Osteocyte (in vitro differentiated cells): ENCODE measurements around the gene C2CD2. TPM values are rescaled to one million over a fixed set of nuclear protein-coding genes. Genes with fewer than 3 reads are reported as not detected.
A peak's percentile ranks its signal among the peaks of the same experiment; 100 is the strongest.

ENCODE experiments used
- DNase-seq: peaks from one replicate; pipeline ENCODE4 v3.0.0; 2021; ENCODE audit warnings: mixed read lengths; ENCODE audit not compliant: unreplicated experiment; ENCODE audit errors: extremely low spot score
- H3K27ac Mint-ChIP-seq: one replicate; pipeline ENCODE4 v1.8.0; 2021; ENCODE audit warnings: mild to moderate bottlenecking, mixed read lengths; ENCODE audit not compliant: unreplicated experiment
- H3K27me3 Mint-ChIP-seq: one replicate; pipeline ENCODE4 v1.8.0; 2021; ENCODE audit warnings: mixed read lengths; ENCODE audit not compliant: unreplicated experiment
- H3K36me3 Mint-ChIP-seq: one replicate; pipeline ENCODE4 v1.8.0; 2021; ENCODE audit warnings: mixed read lengths; ENCODE audit not compliant: unreplicated experiment
- H3K4me1 Mint-ChIP-seq: one replicate; pipeline ENCODE4 v1.8.0; 2021; ENCODE audit warnings: mixed read lengths; ENCODE audit not compliant: unreplicated experiment
- H3K4me3 Mint-ChIP-seq: one replicate; pipeline ENCODE4 v1.8.0; 2021; ENCODE audit warnings: mild to moderate bottlenecking, moderate library complexity, mixed read lengths; ENCODE audit not compliant: unreplicated experiment
- H3K9me3 Mint-ChIP-seq: one replicate; pipeline ENCODE4 v1.8.0; 2021; ENCODE audit warnings: mixed read lengths; ENCODE audit not compliant: unreplicated experiment
- total RNA-seq: library from RNA; stranded (reverse); gene quantifications from 2 replicates; pipeline ENCODE4 v1.2.1, GENCODE V29; 2021
- TF ChIP-seq, protein P1 (sequence below): fragments of 200-600 bp; sonication (generic); IDR thresholded peaks from 2 replicates; pipeline ENCODE4 v1.5.0; 2021; ENCODE audit warnings: antibody characterized with exemption, mild to moderate bottlenecking, moderate library complexity

C2CD2 gene
- total RNA-seq, 1 donor from 2014 or later = 19.4 TPM

DNA sequence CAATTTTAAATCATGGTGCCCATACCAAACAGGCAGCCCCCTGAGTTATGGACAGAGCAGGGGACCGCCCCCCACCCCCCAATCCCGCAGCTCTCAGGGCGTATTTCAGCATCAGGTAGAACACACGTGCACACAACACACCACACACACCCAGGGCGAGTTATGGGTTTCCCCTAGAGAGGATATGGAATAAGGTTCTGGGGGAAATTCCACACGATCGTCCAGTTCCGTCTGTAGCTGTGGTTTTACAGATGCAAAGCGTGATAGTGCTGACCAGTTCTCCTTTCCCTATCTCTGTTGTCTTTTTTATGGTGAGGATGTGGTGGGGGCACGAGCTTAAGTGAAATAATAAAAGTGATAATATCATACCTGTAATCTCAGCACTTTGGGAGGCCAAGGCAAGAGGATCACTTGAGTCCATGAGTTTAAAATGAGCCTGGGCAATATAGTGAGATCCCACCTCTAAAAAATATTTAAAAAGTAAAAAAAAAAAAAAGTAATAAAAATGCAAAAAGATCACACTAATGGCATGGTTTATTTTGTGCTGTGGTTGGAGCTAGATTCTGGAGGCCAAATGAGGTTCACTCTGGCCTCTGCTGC is 25.1 kb downstream of the C2CD2 start:
- no peak overlapping the region for H3K4me3 Mint-ChIP-seq
- H3K4me1 Mint-ChIP-seq = peaks cover 64% of the 10 kb centered on the region
- H3K9me3 Mint-ChIP-seq = no peaks in the 10 kb centered on the region
- no peaks in the 10 kb centered on the region for H3K36me3 Mint-ChIP-seq
- H3K27ac Mint-ChIP-seq = no peak overlapping the region
- no peak for DNase-seq
- TF ChIP-seq, protein P1, sequence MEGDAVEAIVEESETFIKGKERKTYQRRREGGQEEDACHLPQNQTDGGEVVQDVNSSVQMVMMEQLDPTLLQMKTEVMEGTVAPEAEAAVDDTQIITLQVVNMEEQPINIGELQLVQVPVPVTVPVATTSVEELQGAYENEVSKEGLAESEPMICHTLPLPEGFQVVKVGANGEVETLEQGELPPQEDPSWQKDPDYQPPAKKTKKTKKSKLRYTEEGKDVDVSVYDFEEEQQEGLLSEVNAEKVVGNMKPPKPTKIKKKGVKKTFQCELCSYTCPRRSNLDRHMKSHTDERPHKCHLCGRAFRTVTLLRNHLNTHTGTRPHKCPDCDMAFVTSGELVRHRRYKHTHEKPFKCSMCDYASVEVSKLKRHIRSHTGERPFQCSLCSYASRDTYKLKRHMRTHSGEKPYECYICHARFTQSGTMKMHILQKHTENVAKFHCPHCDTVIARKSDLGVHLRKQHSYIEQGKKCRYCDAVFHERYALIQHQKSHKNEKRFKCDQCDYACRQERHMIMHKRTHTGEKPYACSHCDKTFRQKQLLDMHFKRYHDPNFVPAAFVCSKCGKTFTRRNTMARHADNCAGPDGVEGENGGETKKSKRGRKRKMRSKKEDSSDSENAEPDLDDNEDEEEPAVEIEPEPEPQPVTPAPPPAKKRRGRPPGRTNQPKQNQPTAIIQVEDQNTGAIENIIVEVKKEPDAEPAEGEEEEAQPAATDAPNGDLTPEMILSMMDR = no peak
- H3K27me3 Mint-ChIP-seq = no peaks in the 10 kb centered on the region

DNA sequence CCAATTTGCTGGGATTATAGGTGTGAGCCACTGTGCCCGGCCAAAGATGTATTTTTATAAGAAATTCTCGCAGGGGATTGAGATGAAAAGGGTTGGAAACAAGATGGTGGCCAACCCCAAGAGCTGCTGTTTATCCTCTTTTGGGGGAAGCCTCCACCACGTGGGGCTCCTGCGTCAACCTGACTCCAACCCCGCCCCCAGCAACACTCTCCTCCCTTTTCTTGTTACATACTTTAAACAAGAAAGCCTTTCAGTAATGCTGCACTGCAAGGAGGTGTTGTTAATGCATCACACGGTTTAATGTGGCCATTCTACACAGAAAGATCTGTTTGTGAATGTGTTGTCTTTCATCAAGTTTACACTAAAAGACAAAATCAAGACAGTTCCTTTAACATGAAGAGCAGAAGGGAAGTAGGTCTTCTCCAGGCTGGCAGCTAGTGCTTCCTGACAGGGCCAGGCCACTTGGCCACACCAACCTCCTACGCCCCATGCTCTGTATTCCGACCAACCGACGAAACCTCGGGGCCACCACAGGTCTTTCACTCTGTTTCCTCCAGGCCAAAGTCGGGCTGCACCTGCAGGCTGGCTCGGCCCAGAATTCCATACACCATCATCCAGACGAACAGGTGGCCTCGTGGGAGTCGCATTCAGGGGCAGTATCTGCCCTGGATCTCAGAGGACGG is 25.9 kb downstream of the C2CD2 start:
- no peak for DNase-seq
- Mint-ChIP-seq H3K36me3 (no peaks in the 10 kb centered on the region), H3K4me3 (no peak overlapping the region), H3K9me3 (no peaks in the 10 kb centered on the region), H3K27me3 (no peaks in the 10 kb centered on the region), H3K27ac (peak overlapping the region; percentile 41), H3K4me1 (peaks cover 64% of the 10 kb centered on the region)
- TF ChIP-seq, protein P1 = no peak

DNA sequence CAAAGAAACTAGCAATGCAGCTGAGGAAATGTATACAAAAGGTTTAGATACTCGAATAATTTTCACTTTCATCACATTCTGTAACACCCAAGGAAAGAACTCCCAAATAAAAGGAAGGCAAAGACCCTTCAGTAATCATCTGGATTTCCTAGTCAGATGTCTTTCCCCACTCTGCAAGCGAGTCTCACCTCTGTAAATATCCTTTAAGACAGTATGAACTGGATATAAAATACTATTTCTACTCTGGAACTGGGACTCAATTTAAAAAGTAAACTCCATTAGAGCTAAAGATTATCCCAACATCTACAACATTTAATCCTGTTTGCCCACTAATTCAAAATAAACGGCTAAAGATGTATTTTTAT is 27.0 kb downstream of the C2CD2 start:
- TF ChIP-seq, protein P1 = no peak
- no peaks in the 10 kb centered on the region for H3K9me3 Mint-ChIP-seq
- H3K27ac Mint-ChIP-seq = peak overlapping the region; percentile 92
- peak overlapping the region; percentile 55 for H3K4me3 Mint-ChIP-seq
- peaks cover 57% of the 10 kb centered on the region for H3K4me1 Mint-ChIP-seq
- no peaks in the 10 kb centered on the region for H3K27me3 Mint-ChIP-seq
- DNase-seq = no peak
- H3K36me3 Mint-ChIP-seq = no peaks in the 10 kb centered on the region

DNA sequence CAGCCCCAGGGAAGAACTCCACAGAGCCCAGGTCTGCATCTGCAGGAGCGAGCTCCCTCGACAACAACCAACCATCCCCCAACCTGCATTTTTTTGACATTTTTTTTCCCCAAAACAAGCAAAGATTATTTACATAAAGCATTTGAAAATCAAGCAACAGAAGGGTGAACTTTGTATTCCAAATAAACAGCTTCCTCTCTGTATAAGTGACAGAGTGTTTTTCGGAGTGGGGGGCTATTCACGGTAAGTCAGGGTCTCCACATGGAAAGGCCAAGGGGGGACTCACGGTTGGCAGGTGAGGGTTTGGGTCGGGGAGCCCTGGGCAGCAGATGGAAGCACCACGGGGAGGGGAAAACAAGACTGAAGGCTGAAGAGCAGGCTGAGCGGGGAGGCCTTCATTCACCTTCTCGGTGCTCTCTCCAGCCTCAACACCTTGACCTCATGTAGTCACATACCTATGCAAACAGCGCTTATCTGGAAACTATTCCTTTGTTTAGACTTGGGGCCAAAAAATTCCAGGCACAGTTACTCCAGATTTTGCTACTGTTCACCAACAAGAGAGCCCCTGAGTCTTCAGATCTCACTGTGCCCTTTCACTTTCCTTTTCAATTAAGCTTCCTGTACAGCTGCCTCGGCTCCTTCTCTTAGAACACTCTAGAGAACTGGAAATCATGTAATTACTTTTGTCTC is 27.6 kb downstream of the C2CD2 start:
- no peaks in the 10 kb centered on the region for H3K9me3 Mint-ChIP-seq
- TF ChIP-seq, protein P1 = no peak
- H3K4me3 Mint-ChIP-seq = peak overlapping the region; percentile 55
- H3K36me3 Mint-ChIP-seq = no peaks in the 10 kb centered on the region
- no peaks in the 10 kb centered on the region for H3K27me3 Mint-ChIP-seq
- peaks cover 55% of the 10 kb centered on the region for H3K4me1 Mint-ChIP-seq
- H3K27ac Mint-ChIP-seq = peak overlapping the region; percentile 92
- no peak for DNase-seq

DNA sequence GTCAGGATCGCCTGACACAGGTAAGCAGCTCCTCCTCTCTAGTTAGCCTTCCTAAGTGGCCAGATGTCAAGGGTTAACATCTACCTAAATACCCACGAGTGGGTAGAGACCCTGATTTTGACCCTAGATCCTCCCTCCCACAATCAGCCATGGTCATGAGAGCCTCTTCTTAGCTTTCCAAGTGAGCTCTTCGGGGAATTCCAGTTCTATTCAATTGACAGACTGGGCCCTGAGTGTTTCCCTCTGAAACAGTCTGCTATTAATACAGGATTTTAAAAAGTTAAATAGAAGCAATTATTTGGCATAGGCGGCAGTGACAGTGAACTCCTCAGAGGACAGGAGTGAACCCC is 28.1 kb downstream of the C2CD2 start:
- H3K4me3 Mint-ChIP-seq = peak overlapping the region; percentile 55
- peak overlapping the region; percentile 92 for H3K27ac Mint-ChIP-seq
- TF ChIP-seq, protein P1 = no peak
- no peak for DNase-seq
- H3K36me3 Mint-ChIP-seq = peaks cover 2% of the 10 kb centered on the region
- H3K4me1 Mint-ChIP-seq = peaks cover 50% of the 10 kb centered on the region
- no peaks in the 10 kb centered on the region for H3K27me3 Mint-ChIP-seq
- no peaks in the 10 kb centered on the region for H3K9me3 Mint-ChIP-seq
